ENCODE measurements around the gene ANK2. TPM values are rescaled to one million over a fixed set of nuclear protein-coding genes. Genes with fewer than 3 reads are reported as not detected.

Gene ANK2
- total RNA-seq, 2 donors from 2014 or later: 1.1 TPM; not detected in 1

DNA sequence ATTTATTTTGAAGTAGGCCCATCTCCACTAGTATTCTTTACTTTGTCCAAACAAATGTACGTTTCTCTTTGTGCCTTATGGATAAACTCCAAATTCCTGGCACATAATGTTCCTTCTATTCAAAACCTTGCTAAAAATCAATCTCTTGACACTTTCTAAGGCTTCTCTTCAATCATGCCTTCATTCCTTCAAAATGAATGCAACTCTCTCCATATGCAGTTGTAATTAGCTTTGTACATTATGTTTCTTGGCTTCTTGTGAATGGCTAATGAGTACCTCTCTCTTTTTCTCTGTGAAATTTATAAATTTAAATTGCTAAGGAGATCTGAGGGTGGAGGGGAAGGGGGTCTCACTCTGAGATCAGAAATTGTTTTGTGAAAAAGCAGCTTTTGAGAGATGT is 24.0 kb upstream of the ANK2 start:
- Mint-ChIP-seq H3K27me3 (no peaks in the 10 kb centered on the region), H3K4me3 (no peak overlapping the region), H3K36me3 (no peaks in the 10 kb centered on the region), H3K9me3 (peaks cover 2% of the 10 kb centered on the region), H3K27ac (no peak overlapping the region), H3K4me1 (ENCODE audit: low read depth in 2 of 2) (no peaks in the 10 kb centered on the region)
- ATAC-seq (no peak), DNase-seq (ENCODE audit: low spot score) (no peak)

GRCh38 chr4:113026556-113026955 is 22.9 kb upstream of the ANK2 start:
- H3K4me1 Mint-ChIP-seq (ENCODE audit: low read depth in 2 of 2): no peaks in the 10 kb centered on the region
- DNase-seq (ENCODE audit: low spot score) (no peak), ATAC-seq (no peak)
- no peaks in the 10 kb centered on the region for H3K36me3 Mint-ChIP-seq
- H3K4me3 Mint-ChIP-seq: no peak overlapping the region
- H3K27me3 Mint-ChIP-seq: no peaks in the 10 kb centered on the region
- H3K27ac Mint-ChIP-seq: no peak overlapping the region
- peaks cover 2% of the 10 kb centered on the region for H3K9me3 Mint-ChIP-seq

GRCh38 chr4:113028074-113028473 is 21.4 kb upstream of the ANK2 start:
- Mint-ChIP-seq H3K4me1 (ENCODE audit: low read depth in 2 of 2) (no peaks in the 10 kb centered on the region), H3K27ac (no peak overlapping the region), H3K9me3 (peaks cover 2% of the 10 kb centered on the region), H3K4me3 (no peak overlapping the region), H3K27me3 (no peaks in the 10 kb centered on the region), H3K36me3 (no peaks in the 10 kb centered on the region)
- ATAC-seq (no peak), DNase-seq (ENCODE audit: low spot score) (no peak)

DNA sequence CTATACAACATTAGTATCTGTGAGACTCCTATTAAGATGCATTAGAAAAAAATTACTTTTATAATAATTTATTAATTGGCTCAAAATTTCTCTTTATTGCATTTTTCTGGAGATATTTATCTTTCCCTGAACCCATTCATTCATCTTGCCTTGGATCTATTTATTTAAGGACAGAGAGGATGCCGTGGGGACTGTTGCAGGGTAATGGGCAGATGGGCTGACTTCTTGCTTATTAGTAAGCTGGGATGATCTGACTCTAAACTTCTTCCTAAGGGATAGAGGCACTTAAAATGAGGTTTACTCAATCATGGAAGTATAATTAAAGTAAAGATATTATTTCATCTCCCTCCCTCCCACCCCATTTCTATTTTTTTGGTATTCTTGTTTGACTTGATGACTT is 18.2 kb upstream of the ANK2 start:
- Mint-ChIP-seq H3K4me3 (no peak overlapping the region), H3K27ac (no peak overlapping the region), H3K36me3 (no peaks in the 10 kb centered on the region), H3K4me1 (ENCODE audit: low read depth in 2 of 2) (no peaks in the 10 kb centered on the region), H3K9me3 (peaks cover 2% of the 10 kb centered on the region), H3K27me3 (no peaks in the 10 kb centered on the region)
- no peak for ATAC-seq
- DNase-seq (ENCODE audit: low spot score): no peak

GRCh38 chr4:113040793-113041192 is 8.7 kb upstream of the ANK2 start:
- Mint-ChIP-seq H3K9me3 (peaks cover 3% of the 10 kb centered on the region), H3K27me3 (no peaks in the 10 kb centered on the region), H3K4me1 (ENCODE audit: low read depth in 2 of 2) (no peaks in the 10 kb centered on the region), H3K4me3 (no peak overlapping the region), H3K27ac (no peak overlapping the region), H3K36me3 (no peaks in the 10 kb centered on the region)
- DNase-seq (ENCODE audit: low spot score): no peak
- no peak for ATAC-seq

DNA sequence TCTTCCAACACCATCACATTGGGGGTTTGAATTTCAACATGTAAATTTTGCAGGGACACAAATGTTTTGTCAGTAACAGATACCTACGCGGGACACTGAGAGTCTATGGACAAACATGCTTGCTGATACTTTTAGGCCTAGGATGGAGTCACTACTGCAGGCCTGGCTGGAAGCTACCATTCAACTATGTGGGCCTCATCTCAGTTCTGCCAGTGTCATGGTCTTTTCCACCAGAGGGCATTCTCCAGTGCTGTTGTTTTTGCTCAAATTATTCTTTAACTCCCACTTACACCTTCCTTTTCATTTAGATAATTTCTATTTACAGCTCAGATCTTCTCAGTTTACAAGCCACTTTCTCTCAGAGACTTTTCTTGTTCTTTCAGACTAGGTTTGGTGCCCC is 7.0 kb upstream of the ANK2 start:
- H3K4me3 Mint-ChIP-seq: no peak overlapping the region
- ATAC-seq: no peak
- H3K36me3 Mint-ChIP-seq: no peaks in the 10 kb centered on the region

DNA sequence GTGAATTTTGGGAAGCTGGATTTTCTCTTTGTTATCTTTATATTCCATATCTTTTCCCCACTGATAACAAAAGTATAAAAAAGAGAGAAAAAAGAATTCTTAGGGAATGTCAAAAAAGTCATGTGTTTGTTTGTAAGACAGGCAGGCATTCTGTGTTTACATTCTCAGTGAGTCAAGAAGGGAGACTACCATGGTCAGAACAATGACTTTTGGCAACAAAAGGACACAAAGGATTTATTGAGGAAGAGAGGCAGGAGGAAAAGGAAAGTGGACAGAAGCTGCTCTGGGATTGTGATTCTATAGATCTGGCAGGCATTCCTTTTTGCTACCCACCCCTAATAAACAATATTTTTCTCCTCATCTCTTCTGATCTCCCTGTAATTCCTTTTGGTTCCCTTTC is 5.9 kb upstream of the ANK2 start:
- peaks cover 3% of the 10 kb centered on the region for H3K9me3 Mint-ChIP-seq
- ATAC-seq (no peak), DNase-seq (ENCODE audit: low spot score) (no peak)
- H3K4me1 Mint-ChIP-seq (ENCODE audit: low read depth in 2 of 2): no peaks in the 10 kb centered on the region
- H3K4me3 Mint-ChIP-seq: no peak overlapping the region
- H3K36me3 Mint-ChIP-seq: no peaks in the 10 kb centered on the region
- H3K27me3 Mint-ChIP-seq: no peaks in the 10 kb centered on the region
- H3K27ac Mint-ChIP-seq: no peak overlapping the region

More for the DNA sequence above, 7.0 kb upstream of the ANK2 start:
- Mint-ChIP-seq H3K4me1 (ENCODE audit: low read depth in 2 of 2) (no peaks in the 10 kb centered on the region), H3K9me3 (peaks cover 3% of the 10 kb centered on the region), H3K27me3 (no peaks in the 10 kb centered on the region), H3K27ac (no peak overlapping the region)
- DNase-seq (ENCODE audit: low spot score): no peak

DNA sequence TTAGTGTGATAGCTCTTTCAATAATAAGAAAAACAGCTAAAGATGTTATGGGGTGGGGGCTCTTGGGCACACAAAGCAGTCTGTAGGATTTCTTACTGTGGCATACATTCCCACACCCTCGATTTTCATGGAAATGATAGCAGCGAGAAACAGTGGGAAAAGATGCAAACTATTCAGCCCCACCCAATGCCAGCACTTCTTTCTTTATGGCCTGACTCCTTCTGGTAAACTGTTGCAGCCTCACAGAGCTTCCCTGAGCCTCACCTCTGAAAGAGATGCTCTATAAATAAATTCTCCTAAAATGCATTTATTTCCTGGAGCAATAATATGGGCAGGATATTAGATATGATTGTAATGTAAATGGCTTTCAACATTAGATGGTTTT is 910 bp downstream of the ANK2 start:
- Mint-ChIP-seq H3K36me3 (no peaks in the 10 kb centered on the region), H3K27me3 (no peaks in the 10 kb centered on the region), H3K9me3 (peaks cover 5% of the 10 kb centered on the region), H3K4me1 (ENCODE audit: low read depth in 2 of 2) (no peaks in the 10 kb centered on the region), H3K27ac (no peak overlapping the region), H3K4me3 (no peak overlapping the region)
- DNase-seq (ENCODE audit: low spot score): no peak
- no peak for ATAC-seq

GRCh38 chr4:113050837-113051236 is 1.4 kb downstream of the ANK2 start:
- no peak overlapping the region for H3K4me3 Mint-ChIP-seq
- DNase-seq (ENCODE audit: low spot score): no peak
- ATAC-seq: no peak
- H3K27ac Mint-ChIP-seq: no peak overlapping the region
- H3K9me3 Mint-ChIP-seq: peaks cover 5% of the 10 kb centered on the region
- H3K36me3 Mint-ChIP-seq: no peaks in the 10 kb centered on the region
- H3K27me3 Mint-ChIP-seq: no peaks in the 10 kb centered on the region
- H3K4me1 Mint-ChIP-seq (ENCODE audit: low read depth in 2 of 2): no peaks in the 10 kb centered on the region

DNA sequence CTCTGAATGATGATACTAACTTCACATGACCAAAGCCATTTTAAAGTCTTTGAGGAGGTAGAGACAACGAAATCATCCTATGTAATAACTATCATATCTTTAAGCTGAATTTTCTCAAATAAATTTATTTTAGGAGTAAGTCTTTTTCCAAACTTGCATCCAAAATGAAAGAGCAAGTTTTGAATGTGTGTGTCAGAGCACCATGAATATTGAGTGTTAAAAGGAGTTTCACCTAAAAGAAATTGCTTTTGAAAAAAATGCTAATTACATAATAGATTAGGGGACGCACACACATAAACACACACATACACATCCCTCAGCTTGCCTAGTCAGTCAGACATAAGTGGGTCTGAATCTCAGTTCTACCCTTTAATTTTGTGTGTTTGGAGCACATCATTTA is 1.9 kb downstream of the ANK2 start:
- no peaks in the 10 kb centered on the region for H3K36me3 Mint-ChIP-seq
- H3K4me1 Mint-ChIP-seq (ENCODE audit: low read depth in 2 of 2): no peaks in the 10 kb centered on the region
- H3K27ac Mint-ChIP-seq: no peak overlapping the region
- ATAC-seq: no peak
- no peaks in the 10 kb centered on the region for H3K27me3 Mint-ChIP-seq
- H3K4me3 Mint-ChIP-seq: no peak overlapping the region
- no peak for DNase-seq (ENCODE audit: low spot score)
- peaks cover 5% of the 10 kb centered on the region for H3K9me3 Mint-ChIP-seq

DNA sequence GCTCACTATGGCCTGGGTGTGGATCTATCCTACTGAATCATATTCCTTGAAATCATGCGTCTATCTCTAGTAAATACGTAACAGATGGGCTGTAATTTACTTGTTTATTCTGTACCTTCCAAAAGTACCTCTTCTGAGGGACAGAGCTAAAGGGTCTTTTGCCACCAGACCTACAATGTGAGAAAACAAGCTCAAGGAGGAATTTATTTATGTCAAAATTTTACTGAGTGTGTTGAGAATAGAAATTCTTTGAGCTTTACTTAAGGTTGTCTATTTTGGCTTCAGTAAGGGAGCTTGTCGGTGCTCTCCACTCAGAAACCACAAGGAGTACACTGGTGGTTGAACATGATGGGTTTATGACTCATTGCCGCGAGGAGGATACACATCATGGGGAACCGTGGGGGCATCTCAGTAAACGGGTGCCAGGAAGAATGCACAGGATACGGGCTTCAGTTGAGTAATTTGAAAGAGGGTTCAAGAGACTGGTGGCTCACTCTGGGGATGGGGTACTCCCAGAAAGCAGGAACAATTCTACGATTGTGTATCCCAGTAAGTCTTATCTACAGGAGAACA is 3.0 kb downstream of the ANK2 start:
- DNase-seq (ENCODE audit: low spot score) (no peak), ATAC-seq (peak in 1 of 2 donors; percentile 53)
- no peaks in the 10 kb centered on the region for H3K36me3 Mint-ChIP-seq
- H3K27ac Mint-ChIP-seq: no peak overlapping the region
- H3K9me3 Mint-ChIP-seq: peaks cover 5% of the 10 kb centered on the region
- no peaks in the 10 kb centered on the region for H3K4me1 Mint-ChIP-seq (ENCODE audit: low read depth in 2 of 2)
- no peaks in the 10 kb centered on the region for H3K27me3 Mint-ChIP-seq
- no peak overlapping the region for H3K4me3 Mint-ChIP-seq

DNA sequence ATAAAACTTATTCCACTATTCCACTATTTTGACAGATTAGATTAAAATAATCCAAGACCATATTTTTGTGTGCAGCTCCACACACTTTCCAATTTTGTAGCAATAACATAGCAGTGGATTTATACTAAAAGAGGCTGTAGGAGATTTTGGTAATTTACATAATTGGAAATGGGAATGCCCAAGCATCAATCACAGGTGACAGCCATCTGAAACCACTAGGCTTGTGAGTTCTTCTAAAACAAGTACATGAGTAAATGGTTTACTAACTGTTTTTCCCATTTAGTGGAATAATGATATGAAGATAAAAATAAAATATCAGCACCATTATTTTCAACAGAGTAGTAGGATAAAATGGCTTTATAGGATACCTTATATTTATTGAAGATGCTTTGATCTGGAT is 4.4 kb downstream of the ANK2 start:
- Mint-ChIP-seq H3K4me3 (no peak overlapping the region), H3K36me3 (no peaks in the 10 kb centered on the region), H3K27me3 (no peaks in the 10 kb centered on the region), H3K9me3 (peaks cover 5% of the 10 kb centered on the region), H3K27ac (no peak overlapping the region), H3K4me1 (ENCODE audit: low read depth in 2 of 2) (no peaks in the 10 kb centered on the region)
- no peak for ATAC-seq
- DNase-seq (ENCODE audit: low spot score): no peak

GRCh38 chr4:113056318-113056717 is 6.9 kb downstream of the ANK2 start:
- Mint-ChIP-seq H3K27ac (no peak overlapping the region), H3K9me3 (peaks cover 5% of the 10 kb centered on the region), H3K4me1 (ENCODE audit: low read depth in 2 of 2) (no peaks in the 10 kb centered on the region), H3K36me3 (no peaks in the 10 kb centered on the region), H3K27me3 (no peaks in the 10 kb centered on the region), H3K4me3 (no peak overlapping the region)
- no peak for DNase-seq (ENCODE audit: low spot score)
- ATAC-seq: no peak

DNA sequence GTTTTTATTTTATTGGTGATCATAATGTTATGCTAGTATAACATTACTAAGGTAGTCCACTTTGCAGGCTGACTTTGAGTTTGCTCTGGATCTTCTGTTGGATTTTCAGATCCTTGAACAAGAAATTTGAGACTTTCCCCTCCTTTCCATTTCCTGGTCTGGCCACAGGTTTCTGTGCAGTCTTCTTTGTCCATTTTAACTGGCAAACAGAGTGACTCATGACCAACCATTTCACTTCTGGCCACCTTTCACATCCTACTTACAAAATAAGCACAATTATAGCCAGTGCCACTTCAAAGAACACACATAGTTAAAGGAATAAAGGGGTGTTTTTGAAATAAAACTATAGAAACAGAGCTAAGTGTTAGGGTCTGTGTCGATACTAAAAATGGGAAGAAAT is 8.4 kb downstream of the ANK2 start:
- Mint-ChIP-seq H3K27me3 (no peaks in the 10 kb centered on the region), H3K4me1 (ENCODE audit: low read depth in 2 of 2) (no peaks in the 10 kb centered on the region), H3K9me3 (peaks cover 2% of the 10 kb centered on the region), H3K36me3 (no peaks in the 10 kb centered on the region), H3K27ac (no peak overlapping the region), H3K4me3 (no peak overlapping the region)
- DNase-seq (ENCODE audit: low spot score): no peak
- no peak for ATAC-seq

GRCh38 chr4:113059449-113060182 is 10.2 kb downstream of the ANK2 start:
- Mint-ChIP-seq H3K4me1 (ENCODE audit: low read depth in 2 of 2) (no peaks in the 10 kb centered on the region), H3K36me3 (no peaks in the 10 kb centered on the region), H3K27ac (no peak overlapping the region), H3K4me3 (no peak overlapping the region), H3K27me3 (no peaks in the 10 kb centered on the region), H3K9me3 (no peaks in the 10 kb centered on the region)
- no peak for ATAC-seq
- no peak for DNase-seq (ENCODE audit: low spot score)
